HCT116 (cell line): Measurements from ENCODE around the gene AFAP1L2. TPM values are rescaled to one million over a fixed set of nuclear protein-coding genes. Genes with fewer than 3 reads are reported as not detected.

Source experiments
- ATAC-seq: fragments of 200-7000 bp; cut with Tn5 transposase; 2 replicates; pipeline ENCODE4 v1.9.1; 2020; ENCODE audit warnings: mild to moderate bottlenecking, moderate library complexity
- BruUV-seq: library from RNA; stranded (reverse); fragments of 400-500 nt; replicated peaks from 2 replicates; lab custom pipeline; 2021; lab: Mats Ljungman, UMichigan
- CTCF ChIA-PET: fragments of 300-600 bp; sonication (Branson Sonifier 250); formaldehyde crosslinking; loops from one replicate; lab custom pipeline; 2021; ENCODE audit warnings: antibody characterized with exemption; lab: Charles Lee
- POLR2A ChIA-PET: fragments of 300-600, 350-600 bp; sonication (Branson Sonifier 250); formaldehyde crosslinking; loops from one replicate; lab custom pipeline; 2021; ENCODE audit warnings: antibody characterized with exemption; lab: Charles Lee
- RAD21 ChIA-PET, 2 experiments: fragments of 300-600 bp; sonication (Branson Sonifier 250); formaldehyde crosslinking; loops; one replicate each; lab custom pipeline; 2023; ENCODE audit warnings: low total read pairs in 2 of 2; ENCODE audit not compliant: uncharacterized antibody in 2 of 2, unreplicated experiment in 2 of 2, low non-redundant PET in 1 of 2; lab: Charles Lee
- DNase-seq: peaks from one replicate; pipeline ENCODE4 v3.0.0-alpha.2; 2010; ENCODE audit warnings: low read depth, low spot score
- H2AFZ ChIP-seq: fragments of 200-600 bp; shearing (Covaris generic), sonication (generic); 2 replicates; pipeline ENCODE4 v1.6.1; 2017; ENCODE audit warnings: low read depth, mixed run types, mixed read lengths, antibody characterized with exemption, low read length; ENCODE audit not compliant: poor library complexity, severe bottlenecking
- H3K27ac ChIP-seq: 2 replicates; pipeline ENCODE4 v1.5.1; 2012; ENCODE audit warnings: low read depth, low read length
- H3K27me3 ChIP-seq: fragments of 200-600 bp; sonication (generic); 2 replicates; pipeline ENCODE4 v1.6.1; 2016; ENCODE audit warnings: mixed run types, low read length, mixed read lengths; ENCODE audit not compliant: insufficient read depth
- H3K36me3 ChIP-seq, 2 experiments: fragments of 200-500 bp in 1 of 2; fragments of 200-600 bp in 1 of 2; sonication (Bioruptor generic) in 1 of 2; sonication (generic) in 1 of 2; 2 replicates each; pipeline versions ENCODE4 v1.5.1 to v1.6.1; 2014 to 2016; ENCODE audit warnings: low read length in 2 of 2, inconsistent platforms in 1 of 2, mixed read lengths in 1 of 2, mixed run types in 1 of 2; ENCODE audit not compliant: insufficient read depth in 2 of 2, control insufficient read depth in 1 of 2
- H3K4me1 ChIP-seq, 2 experiments: fragments of 200-600 bp in 1 of 2; sonication (generic) in 1 of 2; 2 replicates each; pipeline versions ENCODE4 v1.5.1 to v1.6.1; 2012 to 2017; ENCODE audit warnings: low read length in 2 of 2, inconsistent platforms in 1 of 2, mild to moderate bottlenecking in 1 of 2, mixed read lengths in 1 of 2, mixed run types in 1 of 2, moderate library complexity in 1 of 2; ENCODE audit not compliant: insufficient read depth in 2 of 2, control insufficient read depth in 1 of 2
- H3K4me2 ChIP-seq: fragments of 200-600 bp; sonication (generic); 2 replicates; pipeline ENCODE4 v1.6.1; 2017; ENCODE audit warnings: mixed run types, low read length, mixed read lengths
- H3K4me3 ChIP-seq, 2 experiments: fragments of 200-600 bp in 1 of 2; sonication (generic) in 1 of 2; replicated peaks in 1 of 2; 2 replicates each; pipeline ENCODE4 v1.5.1; 2011 to 2016; ENCODE audit warnings: low read length in 2 of 2, control low read depth in 1 of 2, low read depth in 1 of 2, mild to moderate bottlenecking in 1 of 2, mixed read lengths in 1 of 2, mixed run types in 1 of 2
- H3K79me2 ChIP-seq: fragments of 200-600 bp; sonication (generic); 2 replicates; pipeline ENCODE4 v1.6.1; 2017; ENCODE audit warnings: mild to moderate bottlenecking, mixed run types, low read length, moderate library complexity, mixed read lengths; ENCODE audit not compliant: insufficient read depth
- H3K9ac ChIP-seq: fragments of 200-600 bp; sonication (generic); 2 replicates; pipeline ENCODE4 v1.6.1; 2016; ENCODE audit warnings: low read length, mixed read lengths
- H3K9me2 ChIP-seq: fragments of 200-600 bp; sonication (generic), shearing (Covaris generic); 2 replicates; pipeline ENCODE4 v1.6.1; 2017; ENCODE audit warnings: mixed run types, mild to moderate bottlenecking, moderate library complexity; ENCODE audit not compliant: insufficient read depth
- H3K9me3 ChIP-seq, 2 experiments: fragments of 200-500 bp in 1 of 2; fragments of 200-600 bp in 1 of 2; sonication (Bioruptor generic) in 1 of 2; sonication (generic) in 1 of 2; 2 replicates each; pipeline ENCODE4 v1.6.1; 2014 to 2017; ENCODE audit warnings: low read length in 2 of 2, mixed read lengths in 2 of 2, inconsistent platforms in 1 of 2, low read depth in 1 of 2, mild to moderate bottlenecking in 1 of 2, mixed run types in 1 of 2, moderate library complexity in 1 of 2; ENCODE audit not compliant: control insufficient read depth in 1 of 2, insufficient read depth in 1 of 2
- H4K20me1 ChIP-seq: fragments of 200-600 bp; sonication (generic), shearing (Covaris generic); 2 replicates; pipeline ENCODE4 v1.6.1; 2017; ENCODE audit warnings: mixed run types, mild to moderate bottlenecking, moderate library complexity; ENCODE audit not compliant: insufficient read depth
- JUND ChIP-seq: IDR thresholded peaks from 2 replicates; pipeline ENCODE4 v1.6.1; 2012
- RAD21 ChIP-seq: IDR thresholded peaks from 2 replicates; pipeline ENCODE4 v1.6.1; 2012; ENCODE audit warnings: low read depth, mild to moderate bottlenecking
- intact Hi-C: fragments of 100-400 bp; cut with micrococcal nuclease; formaldehyde crosslinking; loops from 2 replicates; pipeline ENCODE4 v1.10.0; 2022
- total RNA-seq: library from RNA; stranded (reverse); gene quantifications from one replicate; pipeline ENCODE4 v1.2.1, GENCODE V29; 2021; ENCODE audit not compliant: unreplicated experiment

Gene AFAP1L2
- total RNA-seq, 1 experiment from 2014 or later: 0.93 TPM

- intact Hi-C loops: no loop called here
- H3K27me3 ChIP-seq: no peaks in the 10 kb centered on the region
- CTCF ChIA-PET: interaction anchor here (1.5 kb wide), 1 partner anchor 38 kb away, joined by 3 read pairs; no protein-coding TSS in a partner anchor
- H3K4me2 ChIP-seq: no peak overlapping the region
- H3K9me2 ChIP-seq: no peaks in the 10 kb centered on the region
- H3K4me3 ChIP-seq: no peak overlapping the region
- H4K20me1 ChIP-seq: no peaks in the 10 kb centered on the region
- POLR2A ChIA-PET: no interaction called here
- no peak overlapping the region for H2AFZ ChIP-seq
- ATAC-seq: no peak
- H3K9ac ChIP-seq: no peak overlapping the region
- no peaks in the 10 kb centered on the region for H3K36me3 ChIP-seq
- RAD21 ChIA-PET: no interaction called here
- BruUV-seq: no TSS peak
- H3K4me1 ChIP-seq: 0 out of 4 replicates have a peak, but pooled peaks cover 0 to 3% of the 10 kb centered on the region in 2 experiments
- no peaks in the 10 kb centered on the region for H3K9me3 ChIP-seq
- TF ChIP-seq JUND: no peak
- no peak for DNase-seq
- H3K79me2 ChIP-seq: no peaks in the 10 kb centered on the region
- H3K27ac ChIP-seq: no peak overlapping the region
Observed at GRCh38 chr10:114265392-114266053, 138.8 kb downstream of the AFAP1L2 start.

- no peaks in the 10 kb centered on the region for H3K36me3 ChIP-seq
- CTCF ChIA-PET: no interaction called here
Observed at GRCh38 chr10:114262496-114262895, 141.8 kb downstream of the AFAP1L2 start.

More at GRCh38 chr10:114262496-114262895, 141.8 kb downstream of the AFAP1L2 start:
- DNase-seq (no peak), ATAC-seq (no peak)
- ChIA-PET POLR2A (no interaction called here), RAD21 (no interaction called here)
- no peaks in the 10 kb centered on the region for H4K20me1 ChIP-seq
- no peak for TF ChIP-seq RAD21
- H3K79me2 ChIP-seq: no peaks in the 10 kb centered on the region
- no peaks in the 10 kb centered on the region for H3K9me2 ChIP-seq
- no peak overlapping the region for H3K9ac ChIP-seq
- no peaks in the 10 kb centered on the region for H3K9me3 ChIP-seq
- no peaks in the 10 kb centered on the region for H3K27me3 ChIP-seq
- H3K4me1 ChIP-seq: 0 out of 4 replicates have a peak, but pooled peaks cover 0 to 3% of the 10 kb centered on the region in 2 experiments
- no peak overlapping the region for H3K27ac ChIP-seq
- no peak overlapping the region for H3K4me2 ChIP-seq
- intact Hi-C loops: no loop called here
- BruUV-seq: no TSS peak
- H2AFZ ChIP-seq: no peak overlapping the region
- H3K4me3 ChIP-seq: no peak overlapping the region
